GM12892 (cell line): ENCODE results near the gene PSAT1.

ENCODE experiments used
- DNase-seq: peaks from one replicate; pipeline ENCODE4 v3.0.0; 2011; ENCODE audit not compliant: insufficient read length
- FAIRE-seq: peaks from 2 replicates; lab custom pipeline; 2011; peaks lifted over from hg19 to GRCh38; lab: Jason Lieb, UNC
- POLR2A ChIP-seq: IDR thresholded peaks from 2 replicates; pipeline ENCODE4 v1.6.1; 2011; ENCODE audit warnings: low read depth, low read length, control low read depth
- POLR2AphosphoS5 ChIP-seq: IDR thresholded peaks from 2 replicates; pipeline ENCODE4 v1.6.1; 2011; ENCODE audit warnings: low read depth, low read length, control low read depth
- TAF1 ChIP-seq: IDR thresholded peaks from 2 replicates; pipeline ENCODE4 v1.6.1; 2011; ENCODE audit warnings: low read depth, mild to moderate bottlenecking, control low read depth, low read length, borderline replicate concordance

Gene PSAT1

DNA sequence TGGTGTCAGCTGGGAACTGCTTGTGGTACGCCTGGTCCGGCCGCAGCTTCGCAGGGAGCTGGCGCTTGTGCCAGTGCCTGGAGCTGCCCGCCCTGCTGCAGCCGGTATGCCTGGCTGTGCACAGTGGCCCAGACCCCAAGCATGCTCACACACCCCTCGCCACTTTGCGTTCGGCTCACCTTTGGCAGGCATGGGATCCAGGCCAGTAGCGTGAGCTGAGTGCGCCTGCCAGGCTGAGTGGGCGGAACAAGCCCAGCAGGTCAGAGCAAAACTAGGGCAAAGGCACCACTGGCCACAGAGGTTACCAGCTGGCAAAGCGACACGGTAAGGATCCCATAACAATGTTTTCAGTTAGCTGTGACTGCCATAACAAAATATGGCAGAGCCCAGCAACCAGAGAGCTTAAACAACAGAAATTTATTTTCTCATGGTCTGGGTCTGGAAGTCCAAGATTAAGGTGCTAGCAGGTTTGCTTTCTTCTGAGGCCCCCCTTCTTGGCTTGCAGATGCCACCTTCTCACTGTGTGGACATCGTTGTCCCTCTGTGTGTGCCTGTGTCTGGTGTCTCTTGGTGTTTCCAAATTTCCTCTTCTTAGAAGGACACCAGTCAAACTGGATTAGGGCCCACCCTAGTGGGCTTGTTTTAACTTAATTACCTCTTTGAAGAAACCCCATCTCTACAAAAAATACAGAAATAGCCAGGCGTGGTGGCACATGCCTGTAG lies 61.6 kb downstream of the PSAT1 start:
- no peak for DNase-seq
- no peak for FAIRE-seq

GRCh38 chr9:78363221-78363620 lies 66.3 kb downstream of the PSAT1 start:
- TF ChIP-seq POLR2AphosphoS5 (no peak), POLR2A (no peak), TAF1 (no peak)
- FAIRE-seq (no peak), DNase-seq (no peak)

More for the DNA sequence above, 61.6 kb downstream of the PSAT1 start:
- no peak for TF ChIP-seq POLR2AphosphoS5
- TF ChIP-seq POLR2A, result no peak
- TF ChIP-seq TAF1, result no peak

DNA sequence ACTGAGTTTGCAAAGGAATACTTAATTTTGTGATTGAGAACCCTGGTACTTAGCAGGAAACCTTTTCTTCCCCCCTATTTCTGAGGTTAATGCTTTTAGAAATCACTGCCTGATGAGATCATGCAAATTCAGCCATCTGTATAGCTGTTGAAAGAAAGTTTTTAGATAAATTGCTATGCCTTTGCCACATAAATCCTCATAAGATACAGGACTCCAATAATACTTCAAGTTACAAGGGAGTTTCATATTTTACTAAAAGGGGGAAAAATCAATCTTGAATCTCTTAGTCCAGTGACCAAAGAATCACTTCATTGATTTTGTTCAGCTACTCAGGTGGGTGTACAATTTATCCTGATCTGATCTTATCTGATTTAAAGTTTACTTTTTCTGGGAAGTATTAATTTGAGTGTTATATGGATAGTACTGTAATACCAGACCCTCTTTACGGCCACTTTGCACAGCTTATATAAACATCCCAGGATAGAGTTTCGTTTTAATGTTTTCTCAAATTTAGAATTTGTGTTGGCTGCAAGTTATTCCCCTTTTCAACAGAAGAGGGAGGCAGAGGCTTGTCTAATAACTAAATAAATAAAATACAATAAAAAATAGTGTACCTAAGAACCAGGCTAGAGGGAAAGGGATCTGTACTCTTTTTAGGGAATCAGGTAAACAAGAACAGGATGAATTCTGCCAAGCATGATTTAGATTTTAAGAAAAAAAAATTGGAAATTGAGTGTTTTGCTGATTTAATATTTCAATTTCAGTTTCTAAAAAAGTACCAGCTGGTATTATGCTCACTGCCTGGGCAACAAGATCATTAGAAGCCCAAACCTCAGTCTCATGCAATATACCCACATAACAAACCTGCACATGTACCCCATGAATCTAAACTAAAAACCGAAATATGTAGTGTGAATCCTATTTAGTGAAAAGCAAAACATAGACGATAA lies 69.1 kb downstream of the PSAT1 start:
- TF ChIP-seq POLR2A (no peak), POLR2AphosphoS5 (no peak), TAF1 (no peak)
- FAIRE-seq (no peak), DNase-seq (no peak)

GRCh38 chr9:78366827-78367226 lies 69.9 kb downstream of the PSAT1 start:
- DNase-seq, result no peak
- TF ChIP-seq POLR2AphosphoS5 (no peak), POLR2A (no peak), TAF1 (no peak)
- no peak for FAIRE-seq

DNA sequence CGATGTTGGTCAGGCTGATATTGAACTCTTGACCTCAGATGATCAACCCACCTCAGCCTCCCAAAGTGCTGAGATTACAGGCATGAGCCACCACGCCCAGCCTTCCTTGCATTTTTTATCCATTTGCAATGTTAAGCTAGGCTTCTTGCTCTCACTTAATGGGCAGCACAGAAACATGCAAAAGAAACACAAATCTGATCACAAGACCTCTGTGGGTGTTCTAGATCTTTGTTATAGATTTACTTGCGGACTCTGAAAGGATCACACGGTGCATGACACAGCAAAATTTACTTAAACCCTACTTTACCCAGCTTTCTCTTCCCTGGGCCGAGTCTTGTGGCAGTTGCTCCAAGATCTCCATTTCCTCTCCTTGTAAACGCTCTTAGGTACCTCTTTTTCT lies 71.3 kb downstream of the PSAT1 start:
- FAIRE-seq (no peak), DNase-seq (no peak)
- TF ChIP-seq POLR2A, result no peak
- TF ChIP-seq TAF1, result no peak
- TF ChIP-seq POLR2AphosphoS5, result no peak

DNA sequence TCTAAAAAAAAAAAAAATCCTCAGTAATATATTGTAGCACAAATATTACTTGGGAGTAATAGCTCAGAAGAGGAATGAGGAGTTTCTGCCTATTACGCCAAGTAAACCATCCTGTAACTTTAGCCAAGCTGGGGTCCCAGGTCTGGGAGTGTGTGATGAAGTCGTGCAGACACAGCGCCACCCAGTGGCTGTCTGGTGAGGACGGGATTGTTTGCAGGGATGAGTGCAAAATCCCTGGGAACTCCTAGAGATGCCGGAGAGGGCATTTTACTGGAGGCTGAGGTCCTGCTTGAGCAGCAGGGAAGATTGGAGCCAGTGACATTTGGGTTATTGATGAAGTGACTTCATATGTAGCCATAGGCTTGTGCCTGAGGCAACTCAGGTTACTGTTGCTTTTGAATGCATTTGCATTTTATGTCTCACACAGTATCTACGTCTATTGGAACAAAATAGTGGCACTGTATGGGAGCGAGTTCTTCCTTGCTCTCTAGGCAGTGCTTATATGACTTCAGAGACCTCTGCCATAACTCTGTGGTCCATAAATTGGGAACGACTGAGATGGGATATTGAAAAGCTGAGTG lies 72.8 kb downstream of the PSAT1 start:
- DNase-seq, result no peak
- no peak for FAIRE-seq
- TF ChIP-seq POLR2AphosphoS5, result no peak
- no peak for TF ChIP-seq POLR2A

DNA sequence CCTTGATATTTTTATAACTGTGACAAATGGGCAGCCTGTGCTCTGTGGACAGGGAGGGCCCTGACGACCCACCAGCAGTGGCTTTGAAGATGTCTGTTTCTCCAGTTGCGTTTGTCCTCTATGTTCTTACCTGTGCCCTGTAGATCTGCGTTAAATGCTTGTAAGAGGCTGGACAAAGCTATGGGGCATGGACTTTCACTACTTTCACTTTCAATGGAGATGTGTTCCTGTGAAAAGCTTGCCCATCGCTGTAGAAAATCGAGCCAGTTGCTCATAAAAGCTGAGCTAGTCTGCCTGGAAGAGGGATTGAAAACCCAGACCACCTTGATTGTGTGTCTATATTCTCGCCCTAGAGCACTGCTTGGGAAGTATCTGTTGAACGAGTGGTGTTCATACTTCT lies 74.1 kb downstream of the PSAT1 start:
- DNase-seq (no peak), FAIRE-seq (no peak)
- TF ChIP-seq TAF1, result no peak
- no peak for TF ChIP-seq POLR2A
- TF ChIP-seq POLR2AphosphoS5, result no peak

GRCh38 chr9:78371981-78372380 lies 75.1 kb downstream of the PSAT1 start:
- FAIRE-seq (no peak), DNase-seq (no peak)
- TF ChIP-seq TAF1 (no peak), POLR2A (no peak), POLR2AphosphoS5 (no peak)
